Smooth muscle cell (in vitro differentiated cells): Measurements from ENCODE around the gene SERTAD2. TPM values are rescaled to one million over a fixed set of nuclear protein-coding genes. Genes with fewer than 3 reads are reported as not detected.

Experiments used
- DNase-seq: peaks from one replicate; lab custom pipeline; 2025; ENCODE audit not compliant: unreplicated experiment; lab: John Stamatoyannopoulos, UW
- H2AFZ ChIP-seq: fragments of 200-600 bp; sonication (generic); 2 replicates; pipeline ENCODE4 v1.6.0; 2016; ENCODE audit warnings: antibody characterized with exemption, low read depth, mild to moderate bottlenecking
- H3F3A ChIP-seq: fragments of 200-600 bp; sonication (generic); 2 replicates; pipeline ENCODE4 v1.6.0; 2017; ENCODE audit warnings: antibody characterized with exemption, low read depth
- H3K27ac ChIP-seq: fragments of 200-600 bp; sonication (generic); 2 replicates; pipeline ENCODE4 v1.5.1; 2016; ENCODE audit warnings: low read depth, mild to moderate bottlenecking
- H3K27me3 ChIP-seq: fragments of 200-600 bp; sonication (generic); 2 replicates; pipeline ENCODE4 v1.6.1; 2016; ENCODE audit warnings: low read depth, mild to moderate bottlenecking
- H3K36me3 ChIP-seq: fragments of 200-600 bp; sonication (generic); 2 replicates; pipeline ENCODE4 v1.5.1; 2016; ENCODE audit warnings: low read depth
- H3K4me1 ChIP-seq: fragments of 200-600 bp; sonication (generic); 2 replicates; pipeline ENCODE4 v1.5.1; 2016; ENCODE audit warnings: low read depth
- H3K4me2 ChIP-seq: fragments of 200-600 bp; sonication (generic); 2 replicates; pipeline ENCODE4 v1.6.0; 2016; ENCODE audit warnings: mild to moderate bottlenecking
- H3K4me3 ChIP-seq: fragments of 200-600 bp; sonication (generic); 2 replicates; pipeline ENCODE4 v1.5.1; 2016; ENCODE audit warnings: mild to moderate bottlenecking
- H3K79me2 ChIP-seq: fragments of 200-600 bp; sonication (generic); 2 replicates; pipeline ENCODE4 v1.6.0; 2016; ENCODE audit warnings: low read depth, mild to moderate bottlenecking
- H3K9ac ChIP-seq: fragments of 200-600 bp; sonication (generic); 2 replicates; pipeline ENCODE4 v1.6.0; 2016; ENCODE audit warnings: low read depth
- H3K9me3 ChIP-seq: fragments of 200-600 bp; sonication (generic); replicated peaks from 2 replicates; pipeline ENCODE4 v1.5.1; 2016; ENCODE audit warnings: low read depth
- H4K20me1 ChIP-seq: fragments of 200-600 bp; sonication (generic); 2 replicates; pipeline ENCODE4 v1.6.0; 2016; ENCODE audit warnings: low read depth
- CTCF ChIP-seq: fragments of 200-600 bp; sonication (generic); IDR thresholded peaks from 2 replicates; pipeline ENCODE4 v1.5.1; 2017; ENCODE audit warnings: borderline replicate concordance, mild to moderate bottlenecking, antibody characterized with exemption; ENCODE audit not compliant: insufficient read depth, poor library complexity, severe bottlenecking
- WGBS: methylation state at CpG from one replicate; pipeline ENCODE4 v1.1.7; 2016; ENCODE audit warnings: low lambda C conversion rate; 5-methylcytosine and 5-hydroxymethylcytosine counted together
- polyA plus RNA-seq: library from polyadenylated mRNA; unstranded; fragments of >200 nt; fragmentation: Nextera tagmentation; extraction: Ambion mirVana; gene quantifications from 2 replicates; pipeline ENCODE4 v1.2.1, GENCODE V29; 2016
- total RNA-seq: library from RNA; depleted of rRNA; stranded (reverse); fragments of >200 nt; gene quantifications from 2 replicates; pipeline ENCODE4 v1.2.3, GENCODE V29; 2014

SERTAD2 gene
- total and polyA plus RNA-seq, 2 experiments from 2014 or later: 14.2 to 23.2 TPM

GRCh38 chr2:64669288-64669687 lies 15.6 kb upstream of the SERTAD2 start:
- H3K27me3 ChIP-seq: no peaks in the 10 kb centered on the region
- no peak overlapping the region for H3K4me2 ChIP-seq
- no peak overlapping the region for H3K27ac ChIP-seq
- no peak overlapping the region for H3K4me3 ChIP-seq
- WGBS: 85% methylated on average over 2 of the region's 2 CpGs
- no peaks in the 10 kb centered on the region for H3K36me3 ChIP-seq
- no peaks in the 10 kb centered on the region for H3K9me3 ChIP-seq
- no peaks in the 10 kb centered on the region for H3F3A ChIP-seq
- DNase-seq: no peak
- no peak overlapping the region for H2AFZ ChIP-seq
- H3K4me1 ChIP-seq: no peaks in the 10 kb centered on the region
- H4K20me1 ChIP-seq: no peaks in the 10 kb centered on the region
- no peaks in the 10 kb centered on the region for H3K79me2 ChIP-seq
- no peak for TF ChIP-seq CTCF
- H3K9ac ChIP-seq: no peak overlapping the region

- DNase-seq: no peak
- WGBS: 91% methylated on average over 3 of the region's 3 CpGs
Measured at GRCh38 chr2:64668542-64668941, 14.8 kb upstream of the SERTAD2 start.

GRCh38 chr2:64667535-64667934 lies 13.8 kb upstream of the SERTAD2 start:
- no peaks in the 10 kb centered on the region for H3K27me3 ChIP-seq
- no peak overlapping the region for H2AFZ ChIP-seq
- H3K9ac ChIP-seq: no peak overlapping the region
- DNase-seq: no peak
- 100% methylated on average over 1 of the region's 1 CpG for WGBS
- H4K20me1 ChIP-seq: no peaks in the 10 kb centered on the region
- H3K27ac ChIP-seq: no peak overlapping the region
- no peak for TF ChIP-seq CTCF
- H3K4me3 ChIP-seq: no peak overlapping the region
- H3K79me2 ChIP-seq: peaks cover 4% of the 10 kb centered on the region
- no peaks in the 10 kb centered on the region for H3F3A ChIP-seq
- H3K36me3 ChIP-seq: no peaks in the 10 kb centered on the region
- no peak overlapping the region for H3K4me2 ChIP-seq
- no peaks in the 10 kb centered on the region for H3K4me1 ChIP-seq
- H3K9me3 ChIP-seq: no peaks in the 10 kb centered on the region

More at GRCh38 chr2:64668542-64668941, 14.8 kb upstream of the SERTAD2 start:
- Histone ChIP-seq H3K9me3 (no peaks in the 10 kb centered on the region), H3K4me1 (no peaks in the 10 kb centered on the region), H3K79me2 (peaks cover 4% of the 10 kb centered on the region), H3F3A (no peaks in the 10 kb centered on the region), H4K20me1 (no peaks in the 10 kb centered on the region), H3K36me3 (no peaks in the 10 kb centered on the region), H3K4me3 (no peak overlapping the region), H2AFZ (no peak overlapping the region), H3K9ac (no peak overlapping the region), H3K4me2 (no peak overlapping the region), H3K27me3 (no peaks in the 10 kb centered on the region), H3K27ac (no peak overlapping the region)
- TF ChIP-seq CTCF: no peak

- WGBS: 79% methylated on average over 3 of the region's 3 CpGs
Measured at GRCh38 chr2:64666810-64667438, 13.2 kb upstream of the SERTAD2 start.

More at GRCh38 chr2:64666810-64667438, 13.2 kb upstream of the SERTAD2 start:
- no peaks in the 10 kb centered on the region for H3K27me3 ChIP-seq
- H3K36me3 ChIP-seq: no peaks in the 10 kb centered on the region
- no peak overlapping the region for H3K4me2 ChIP-seq
- no peak for TF ChIP-seq CTCF
- H3K9me3 ChIP-seq: no peaks in the 10 kb centered on the region
- H3K79me2 ChIP-seq: peaks cover 4% of the 10 kb centered on the region
- H3K9ac ChIP-seq: no peak overlapping the region
- H2AFZ ChIP-seq: no peak overlapping the region
- DNase-seq: no peak
- no peaks in the 10 kb centered on the region for H3F3A ChIP-seq
- no peak overlapping the region for H3K27ac ChIP-seq
- H3K4me3 ChIP-seq: no peak overlapping the region
- no peaks in the 10 kb centered on the region for H3K4me1 ChIP-seq
- H4K20me1 ChIP-seq: no peaks in the 10 kb centered on the region
